Stomach smooth muscle (tissue), 2 donors: ENCODE data around the gene SULT1A4.
"Not testable (repeated sequence)": the region's sequence is repeated elsewhere in the genome, so short reads cannot be mapped to it uniquely, and the experiment has no call there.

Experiments
- H3K27ac ChIP-seq: one replicate; pipeline ENCODE4 v1.7.0; 2013; ENCODE audit warnings: mild to moderate bottlenecking, low read length, inconsistent platforms
- H3K27me3 ChIP-seq, 2 donors: one replicate each; pipeline ENCODE4 v1.7.0; 2013; ENCODE audit warnings: low read length in 2 of 2; ENCODE audit not compliant: insufficient read depth in 2 of 2, control insufficient read depth in 1 of 2
- H3K36me3 ChIP-seq, 2 donors: one replicate each; pipeline ENCODE4 v1.7.0; 2013; ENCODE audit warnings: low read length in 2 of 2; ENCODE audit not compliant: control insufficient read depth in 2 of 2, insufficient read depth in 2 of 2
- H3K4me1 ChIP-seq: one replicate; pipeline ENCODE4 v1.7.0; 2013; ENCODE audit warnings: low read length; ENCODE audit not compliant: control insufficient read depth, insufficient read depth
- H3K4me3 ChIP-seq, 2 donors: one replicate each; pipeline ENCODE4 v1.7.0; 2013; ENCODE audit warnings: low read length in 2 of 2
- H3K9ac ChIP-seq, 2 donors: one replicate each; pipeline ENCODE4 v1.7.0; 2013; ENCODE audit warnings: low read length in 2 of 2, mild to moderate bottlenecking in 1 of 2
- H3K9me3 ChIP-seq, 2 donors: one replicate each; pipeline ENCODE4 v1.7.0; 2013; ENCODE audit warnings: low read length in 2 of 2; ENCODE audit not compliant: control insufficient read depth in 2 of 2
- donor health status: healthy.
- donor health status: Pancreatic carcinoma.

SULT1A4 gene

DNA sequence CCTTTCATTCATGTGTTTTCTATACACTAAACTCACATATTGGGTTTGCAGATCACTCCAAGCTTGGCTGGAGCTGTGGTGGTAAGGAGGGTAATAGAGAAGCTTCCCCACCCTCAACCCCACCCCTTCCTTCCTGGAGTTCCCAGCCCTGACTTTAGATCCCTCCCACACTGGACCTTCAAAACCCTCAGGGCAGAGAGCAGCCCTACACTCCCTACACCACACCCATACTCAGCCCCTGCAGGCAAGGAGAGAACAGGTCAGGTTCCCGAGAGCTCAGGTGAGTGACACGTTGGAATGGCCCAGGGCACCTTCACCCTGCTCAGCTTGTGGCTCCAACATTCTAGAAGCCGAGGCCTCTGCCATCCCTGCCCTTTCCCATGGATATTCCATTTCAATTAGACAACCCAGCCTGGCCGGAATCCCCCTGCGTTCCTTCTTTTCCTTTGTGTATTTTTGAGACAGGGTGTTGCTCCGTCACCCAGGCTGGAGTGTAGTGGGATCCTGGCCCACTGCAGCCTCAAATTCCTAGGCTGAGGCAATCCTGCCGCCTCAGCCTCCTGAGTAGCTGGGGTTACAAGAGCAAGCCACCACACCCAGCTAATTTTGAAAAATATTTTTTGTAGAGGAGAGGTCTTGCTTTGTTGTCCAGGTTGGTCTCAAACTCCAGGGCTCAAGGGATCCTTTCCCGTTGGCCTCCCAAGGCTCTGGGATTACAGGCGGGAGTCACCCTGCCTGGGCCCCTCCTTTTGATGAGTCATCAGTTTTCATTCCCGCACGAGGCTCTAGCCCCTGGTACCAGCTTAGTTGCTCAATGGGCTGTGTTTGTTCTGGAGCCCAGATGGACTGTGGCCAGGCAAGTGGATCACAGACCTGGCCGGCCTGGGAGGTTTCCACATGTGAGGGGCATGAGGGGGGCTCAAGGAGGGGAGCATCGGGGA, at the start of gene SULT1A4:
SULT1A4 (plus strand) TSS at position 208 of the 941 bp plus-strand sequence. CDS start 1,473 bp downstream, outside the sequence.
- H3K27ac ChIP-seq, H3K27me3 ChIP-seq, H3K9ac ChIP-seq, H3K36me3 ChIP-seq, H3K4me1 ChIP-seq, H3K4me3 ChIP-seq, H3K9me3 ChIP-seq: not testable (repeated sequence)

DNA sequence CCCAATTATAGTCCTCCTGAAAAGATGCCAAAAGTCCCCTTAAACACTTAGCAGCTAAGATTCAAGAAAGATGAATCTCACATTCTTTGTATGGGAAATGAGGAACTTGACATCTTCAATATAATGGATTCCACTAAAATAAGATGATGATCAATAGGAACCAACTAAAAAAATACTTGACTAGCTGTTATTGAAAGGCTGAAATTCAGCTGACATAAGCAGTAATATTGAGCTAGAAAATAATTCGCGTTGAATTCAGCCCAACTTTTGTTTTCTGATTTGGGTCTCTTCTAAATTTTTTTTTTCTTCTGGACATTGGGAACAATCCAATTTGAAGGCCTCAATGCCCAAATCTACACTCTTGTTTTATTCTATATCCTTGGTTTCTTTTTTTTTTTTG, 36.1 kb upstream of the SULT1A4 start:
- not testable (repeated sequence) for H3K9ac ChIP-seq, H3K4me1 ChIP-seq, H3K9me3 ChIP-seq, H3K27me3 ChIP-seq, H3K27ac ChIP-seq, H3K36me3 ChIP-seq, H3K4me3 ChIP-seq

DNA sequence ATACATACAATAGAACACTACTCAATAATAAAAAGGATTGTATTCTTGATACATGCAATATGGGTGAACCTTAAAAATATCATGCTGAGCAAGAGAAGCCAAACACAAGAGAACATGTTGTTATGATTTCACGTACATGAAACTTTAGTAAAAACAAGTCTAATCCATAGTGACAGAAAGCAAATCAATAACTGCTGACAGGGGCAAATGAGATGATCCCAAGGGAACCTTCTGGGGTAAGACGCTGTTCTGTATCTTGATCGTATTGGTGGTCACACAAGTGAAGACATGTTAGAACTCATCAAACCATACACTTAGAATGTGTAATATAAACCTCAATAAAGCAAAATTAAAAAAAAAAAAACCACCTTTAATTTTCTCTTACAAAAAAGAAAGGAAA, 34.3 kb upstream of the SULT1A4 start:
- H3K9ac ChIP-seq, H3K4me3 ChIP-seq, H3K27ac ChIP-seq, H3K4me1 ChIP-seq, H3K27me3 ChIP-seq, H3K9me3 ChIP-seq, H3K36me3 ChIP-seq: not testable (repeated sequence)

DNA sequence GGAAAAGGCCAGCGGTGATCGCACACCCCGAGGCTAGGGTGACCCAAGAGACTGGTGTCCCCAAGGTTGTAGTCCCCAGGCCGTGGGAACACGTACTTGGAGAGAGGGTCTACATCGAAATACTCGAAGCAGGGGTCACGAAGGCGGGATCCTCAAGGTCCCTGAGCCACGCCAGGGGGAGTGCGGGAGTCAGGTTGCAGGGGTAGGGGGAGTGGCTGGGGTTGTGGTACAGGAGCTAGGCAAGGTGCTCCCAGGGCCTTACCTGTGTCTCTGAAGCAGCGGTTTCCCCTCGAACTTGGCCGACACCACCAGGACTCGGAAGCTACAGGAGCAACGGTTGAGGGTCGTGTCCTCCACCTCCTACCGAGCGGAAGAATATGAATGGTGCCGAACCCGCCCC, 6.0 kb upstream of the SULT1A4 start:
- not testable (repeated sequence) for H3K9me3 ChIP-seq, H3K27ac ChIP-seq, H3K4me3 ChIP-seq, H3K4me1 ChIP-seq, H3K9ac ChIP-seq, H3K27me3 ChIP-seq, H3K36me3 ChIP-seq

DNA sequence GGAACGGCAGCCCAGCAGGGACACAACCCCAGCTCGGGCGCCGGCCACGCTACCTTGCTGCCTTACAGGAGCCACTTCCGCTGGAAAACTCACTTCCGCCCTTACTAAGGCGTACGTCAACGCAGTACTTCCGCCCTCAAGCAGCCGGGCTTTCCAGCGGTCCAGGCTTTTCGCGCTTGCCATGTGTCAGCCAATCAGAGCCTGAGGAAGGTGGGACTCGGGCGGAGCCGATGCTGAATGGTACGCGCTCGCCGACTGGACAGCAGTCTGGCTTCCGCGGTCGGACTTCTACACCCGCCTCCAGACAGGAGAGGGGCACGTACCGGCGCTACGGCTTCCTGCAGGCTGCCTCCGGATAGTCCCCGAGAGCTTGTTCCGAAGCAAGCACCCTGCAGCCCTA, 5.4 kb upstream of the SULT1A4 start, which contains the start of the genes BOLA2 and SLX1B:
BOLA2 (minus strand) TSS at position 83 of the 400 bp plus-strand sequence. CDS start 98 bp downstream, outside the sequence.
SLX1B (plus strand) TSS at position 265 of the 400 bp plus-strand sequence.
- not testable (repeated sequence) for H3K9me3 ChIP-seq, H3K9ac ChIP-seq, H3K4me1 ChIP-seq, H3K36me3 ChIP-seq, H3K4me3 ChIP-seq, H3K27me3 ChIP-seq, H3K27ac ChIP-seq

DNA sequence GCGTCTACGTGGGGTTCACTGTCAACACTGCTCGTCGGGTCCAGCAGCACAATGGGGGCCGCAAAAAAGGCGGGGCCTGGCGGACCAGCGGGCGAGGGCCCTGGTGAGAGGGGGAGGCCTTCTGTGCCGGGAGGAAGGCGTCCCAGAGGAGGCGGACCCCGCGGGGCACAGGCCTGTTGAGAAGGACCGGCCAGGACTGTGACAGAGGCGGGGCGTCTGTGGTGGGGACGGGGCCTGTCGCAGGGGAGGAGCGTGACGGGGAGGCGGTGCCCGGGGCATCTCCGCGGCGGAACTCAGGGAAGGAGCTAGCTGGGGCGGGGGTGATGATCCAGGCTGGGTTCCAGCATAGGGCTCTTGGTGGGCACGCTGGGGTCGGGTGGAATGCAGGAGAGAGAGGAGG, 4.9 kb upstream of the SULT1A4 start:
- H3K9ac ChIP-seq, H3K4me1 ChIP-seq, H3K36me3 ChIP-seq, H3K9me3 ChIP-seq, H3K27ac ChIP-seq, H3K4me3 ChIP-seq, H3K27me3 ChIP-seq: not testable (repeated sequence)

DNA sequence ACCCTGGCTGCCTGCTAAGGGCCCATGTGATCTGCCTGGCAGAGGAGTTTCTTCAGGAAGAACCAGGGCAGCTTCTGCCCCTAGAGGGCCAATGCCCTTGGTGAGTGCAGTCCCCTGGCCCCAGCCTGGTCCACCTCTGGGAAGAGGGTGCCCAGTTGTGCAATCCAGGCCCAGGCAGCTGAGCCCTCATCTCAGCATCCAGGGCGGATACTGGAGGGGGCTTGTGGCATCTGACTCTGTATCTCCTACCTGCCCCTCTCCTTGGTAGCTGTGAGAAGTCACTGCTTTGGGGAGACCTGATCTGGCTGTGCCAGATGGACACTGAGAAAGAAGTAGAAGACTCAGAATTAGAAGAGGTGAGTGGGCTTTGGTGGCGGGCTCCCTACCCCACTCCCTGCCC, 2.1 kb upstream of the SULT1A4 start:
- H3K27me3 ChIP-seq, H3K9ac ChIP-seq, H3K4me1 ChIP-seq, H3K9me3 ChIP-seq, H3K36me3 ChIP-seq, H3K27ac ChIP-seq, H3K4me3 ChIP-seq: not testable (repeated sequence)

DNA sequence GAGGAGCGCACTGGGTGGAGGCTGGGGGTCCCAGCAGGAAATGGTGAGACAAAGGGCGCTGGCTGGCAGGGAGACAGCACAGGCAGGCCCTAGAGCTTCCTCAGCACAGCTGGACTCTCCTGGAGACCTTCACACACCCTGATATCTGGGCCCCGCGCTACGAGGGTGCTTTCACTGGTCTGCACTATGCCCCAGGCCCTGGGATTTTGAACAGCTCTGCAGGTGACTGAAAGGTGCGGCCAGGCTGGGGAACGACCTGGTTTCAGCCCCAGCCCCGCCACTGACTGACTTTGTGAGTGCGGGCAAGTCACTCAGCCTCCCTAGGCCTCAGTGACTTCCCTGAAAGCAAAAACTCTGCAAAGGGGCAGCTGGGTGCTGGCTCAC, 926 bp downstream of the SULT1A4 start:
- not testable (repeated sequence) for H3K4me3 ChIP-seq, H3K9me3 ChIP-seq, H3K9ac ChIP-seq, H3K27ac ChIP-seq, H3K4me1 ChIP-seq, H3K36me3 ChIP-seq, H3K27me3 ChIP-seq

DNA sequence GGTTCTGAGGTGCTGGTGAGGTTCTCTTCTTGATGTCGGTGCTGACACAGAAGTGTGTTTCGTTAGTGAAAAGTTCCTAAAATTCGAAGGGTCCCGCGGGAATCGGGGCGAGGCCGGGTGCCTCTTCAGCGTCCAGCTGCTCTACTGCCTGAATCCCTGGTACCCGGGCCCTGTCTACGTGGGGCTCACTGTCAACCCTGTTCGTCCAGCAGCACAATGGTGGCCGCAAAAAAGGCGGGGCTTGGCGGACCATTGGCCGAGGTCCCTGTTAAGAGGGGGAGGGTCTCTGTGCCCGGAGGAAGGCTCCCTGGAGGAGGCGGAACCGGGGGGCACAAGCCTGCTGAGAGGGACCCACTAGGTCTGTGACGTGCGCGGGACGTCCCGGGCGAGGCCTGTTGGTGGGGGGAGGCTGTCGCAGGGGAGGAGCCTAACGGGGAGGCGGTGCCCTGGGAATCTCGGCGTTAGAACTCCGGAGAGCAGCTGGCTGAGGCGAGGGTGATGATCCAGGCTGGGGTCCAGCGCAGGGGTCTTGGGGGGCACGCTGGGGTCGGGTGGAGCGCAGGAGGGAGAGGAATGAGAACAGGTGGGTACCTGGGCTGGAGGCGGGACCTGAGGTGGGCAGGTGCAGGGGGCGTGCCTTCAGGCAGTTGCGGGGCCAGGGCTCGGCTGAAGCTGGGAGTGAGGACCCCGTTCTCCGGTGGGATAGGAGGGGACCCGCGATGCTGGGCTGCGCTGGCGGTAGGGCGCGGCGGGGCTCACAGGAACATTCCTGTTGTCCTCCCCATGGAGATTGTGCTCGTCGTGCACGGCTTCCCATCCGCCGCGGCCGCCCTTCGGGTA, 6.5 kb downstream of the SULT1A4 start:
- not testable (repeated sequence) for H3K9me3 ChIP-seq, H3K36me3 ChIP-seq, H3K27ac ChIP-seq, H3K27me3 ChIP-seq, H3K9ac ChIP-seq, H3K4me3 ChIP-seq, H3K4me1 ChIP-seq

DNA sequence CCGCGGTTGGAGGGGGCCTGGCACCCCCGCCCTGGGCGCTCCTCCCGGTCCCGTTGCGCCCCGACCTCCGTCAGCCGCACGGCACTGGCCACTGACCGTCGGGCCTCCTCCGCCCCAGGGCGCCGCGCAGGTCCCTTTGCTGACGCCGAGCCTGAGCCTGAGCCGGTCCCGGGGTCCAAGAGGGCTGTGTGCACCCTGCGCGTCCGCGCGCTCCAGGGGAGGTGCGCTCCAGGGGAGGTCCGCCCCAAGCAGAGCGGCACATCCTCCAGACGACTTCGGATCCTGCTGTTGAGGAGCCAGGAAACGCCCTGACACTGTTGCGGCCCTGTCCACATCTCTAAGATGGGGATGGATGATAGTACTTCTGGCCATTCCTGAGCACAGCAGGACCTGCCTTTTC, 7.2 kb downstream of the SULT1A4 start:
- not testable (repeated sequence) for H3K4me1 ChIP-seq, H3K36me3 ChIP-seq, H3K27ac ChIP-seq, H3K27me3 ChIP-seq, H3K9ac ChIP-seq, H3K9me3 ChIP-seq, H3K4me3 ChIP-seq
